A549 (cell line): Measurements from ENCODE around the gene ZNF302. TPM values are rescaled to one million over a fixed set of nuclear protein-coding genes. Genes with fewer than 3 reads are reported as not detected.

Experiments used
- ATAC-seq, 2 experiments: fragments of 200-7000 bp in 1 of 2; fragments of >200 bp in 1 of 2; cut with Nextera tagmentation in 1 of 2; cut with Tn5 transposase in 1 of 2; 3 replicates each; pipeline versions ENCODE4 v1.8.0 to v1.9.1; 2018 to 2020; ENCODE audit warnings: mild to moderate bottlenecking in 1 of 2, moderate library complexity in 1 of 2
- CTCF ChIA-PET: fragments of 300-600 bp; sonication (Branson Sonifier 250); formaldehyde crosslinking; extraction: SDS; loops from one replicate; lab custom pipeline; 2021; ENCODE audit warnings: antibody characterized with exemption, inconsistent platforms; lab: Yijun Ruan, JAX
- POLR2A ChIA-PET: fragments of 350-600 bp; formaldehyde crosslinking; extraction: SDS; loops from one replicate; lab custom pipeline; 2021; ENCODE audit warnings: antibody characterized with exemption, inconsistent platforms; lab: Yijun Ruan, JAX
- DNase-seq, 2 experiments: peaks; one replicate each; pipeline versions ENCODE4 v3.0.0 to v3.0.0-alpha.2; 2011 to 2016; ENCODE audit warnings: low read depth in 1 of 2, low spot score in 1 of 2
- FAIRE-seq: peaks from 2 replicates; lab custom pipeline; 2011; peaks lifted over from hg19 to GRCh38; lab: Jason Lieb, UNC
- H3K27ac ChIP-seq, 2 experiments: fragments of >200 bp; sonication (Bioruptor Twin); formaldehyde crosslinking; 3 replicates each; pipeline ENCODE4 v1.5.1; 2016 to 2017
- H3K4me1 ChIP-seq: fragments of >200 bp; sonication (Bioruptor Twin); formaldehyde crosslinking; 3 replicates; pipeline ENCODE4 v1.6.1; 2016
- H3K4me2 ChIP-seq: fragments of >200 bp; sonication (Bioruptor Twin); formaldehyde crosslinking; 3 replicates; pipeline ENCODE4 v1.6.1; 2016
- H3K4me3 ChIP-seq: fragments of >200 bp; sonication (Bioruptor Twin); formaldehyde crosslinking; 3 replicates; pipeline ENCODE4 v1.5.1; 2016
- H3K9me3 ChIP-seq: fragments of >200 bp; sonication (Bioruptor Twin); formaldehyde crosslinking; 3 replicates; pipeline ENCODE4 v1.6.1; 2016
- BHLHE40 ChIP-seq: IDR thresholded peaks from 2 replicates; pipeline ENCODE4 v1.6.1; 2012; ENCODE audit warnings: low read depth, low read length, inconsistent platforms
- CBX8 ChIP-seq: fragments of 200-600 bp; sonication (generic); IDR thresholded peaks from 2 replicates; pipeline ENCODE4 v1.6.1; 2016
- CEBPB ChIP-seq, 2 experiments: fragments of >200 bp in 1 of 2; sonication (Bioruptor Twin) in 1 of 2; formaldehyde crosslinking in 1 of 2; IDR thresholded peaks; 2 replicates each; pipeline ENCODE4 v1.6.1; 2012 to 2016
- CTCF ChIP-seq: fragments of >200 bp; sonication (Bioruptor Twin); formaldehyde crosslinking; IDR thresholded peaks from 3 replicates; pipeline ENCODE4 v1.5.1; 2016
- HOXA7 ChIP-seq: fragments of 250-450 bp; sonication (Bioruptor Pico); IDR thresholded peaks from 2 replicates; pipeline ENCODE4 v1.5.0; 2020; ENCODE audit warnings: mild to moderate bottlenecking, moderate library complexity
- HOXB13 ChIP-seq: fragments of 250-450 bp; sonication (Bioruptor Pico); IDR thresholded peaks from 2 replicates; pipeline ENCODE4 v1.5.0; 2020; ENCODE audit warnings: low read depth, mild to moderate bottlenecking, moderate library complexity
- NFE2L2 ChIP-seq: fragments of 150-350 bp; conservative IDR thresholded peaks from 2 replicates; pipeline ENCODE4 v1.6.1; 2014; ENCODE audit warnings: low read length
- RCOR1 ChIP-seq: fragments of 150-350 bp; IDR thresholded peaks from 2 replicates; pipeline ENCODE4 v1.6.1; 2014; ENCODE audit warnings: antibody characterized with exemption, low read length, low read depth
- REST ChIP-seq: fragments of 200-600 bp; sonication (generic); IDR thresholded peaks from 2 replicates; pipeline ENCODE4 v1.6.1; 2016; ENCODE audit warnings: antibody characterized with exemption, mild to moderate bottlenecking, moderate library complexity
- SREBF2 ChIP-seq: fragments of 450-650 bp; IDR thresholded peaks from 2 replicates; pipeline ENCODE4 v1.6.1; 2014; ENCODE audit warnings: mild to moderate bottlenecking, moderate library complexity
- WGBS: methylation state at CpG from one replicate; pipeline ENCODE4 v1.1.6; 2017; ENCODE audit errors: missing lambda C conversion rate; 5-methylcytosine and 5-hydroxymethylcytosine counted together
- polyA plus RNA-seq, 4 experiments: library from polyadenylated mRNA; depleted of rRNA in 3 of 4; stranded (reverse); fragments of >200 nt; fragmentation: RNase III in 1 of 4; extraction: RNeasy Plus Mini Kit Qiagen cat#74134 plus additional on column Dnase treatment in 1 of 4; gene quantifications; 2 replicates in 3 of 4; 3 replicates in 1 of 4; pipeline ENCODE4 v1.2.3, GENCODE V29; 2011 to 2017

Gene ZNF302
- polyA plus RNA-seq, 2 of the 4 experiments (the other 2 are of a cell fraction), result 26.2 to 56.3 TPM

GRCh38 chr19:34678085-34678412 lies 571 bp downstream of the ZNF302 start:
- FAIRE-seq (no peak), DNase-seq (no peak), ATAC-seq (no peak)
- WGBS, result 51% methylated on average over 20 of the region's 20 CpGs
- H3K4me3 ChIP-seq, result peak overlapping the region; percentile 67
- peak overlapping the region; percentile 60 for H3K4me2 ChIP-seq
- H3K27ac ChIP-seq, result peak overlapping the region; percentile 82 to 90
- no peaks in the 10 kb centered on the region for H3K4me1 ChIP-seq
- ChIA-PET CTCF (interaction anchor here (0.9 to 1.4 kb wide), 4 partner anchors 38 to 55 kb away, joined by 3 read pairs; no protein-coding TSS in a partner anchor), POLR2A (interaction anchor here (0.6 to 1.6 kb wide), 13 partner anchors 8 to 1377 kb away, joined by 3 to 20 read pairs (median 5); partner anchors contain the start of genes GRAMD1A, WTIP, ZNF181 and ZNF30)
- TF ChIP-seq HOXA7 (CRISPR knock-in tag), result peak; percentile 30; the same call in 1 of the 2 replicates
- peak in 1 of 2 experiments; percentile 82; a peak in 1 of 4 replicates for TF ChIP-seq CEBPB (IDR thresholded peaks at IDR 0.05)
- TF ChIP-seq REST, result no peak
- H3K9me3 ChIP-seq, result peaks cover 90% of the 10 kb centered on the region

- ATAC-seq (no peak), FAIRE-seq (no peak), DNase-seq (no peak)
- peak overlapping the region; percentile 67 for H3K4me3 ChIP-seq
- H3K4me2 ChIP-seq, result peak overlapping the region; percentile 60
- H3K9me3 ChIP-seq, result peaks cover 91% of the 10 kb centered on the region
- H3K27ac ChIP-seq, result no peak overlapping the region
- 0 out of 2 replicates have a peak, but pooled peaks have one; percentile 24 for TF ChIP-seq HOXB13
- no peak for TF ChIP-seq CBX8
- ChIA-PET CTCF (interaction anchor here (0.6 to 1.4 kb wide), 3 partner anchors 39 to 190 kb away, joined by 3 read pairs; no protein-coding TSS in a partner anchor), POLR2A (interaction anchor here (0.6 to 1.6 kb wide), 6 partner anchors 8 to 1377 kb away, joined by 3 to 20 read pairs (median 6); partner anchors contain the start of genes GRAMD1A and ZNF181)
- H3K4me1 ChIP-seq, result no peaks in the 10 kb centered on the region
- 84% methylated on average over 10 of the region's 10 CpGs for WGBS
These were observed 943 bp downstream of the ZNF302 start for GRCh38 chr19:34678421-34678820.

- CTCF ChIA-PET, result interaction anchor here (0.9 to 2.2 kb wide), 2 partner anchors 31 to 42 kb away, joined by 3 to 12 read pairs; no protein-coding TSS in a partner anchor
- no peak overlapping the region for H3K4me3 ChIP-seq
- no peak overlapping the region for H3K27ac ChIP-seq
- no peak for ATAC-seq
- TF ChIP-seq REST, result no peak
- no peak for TF ChIP-seq BHLHE40
- TF ChIP-seq RCOR1, result no peak
- TF ChIP-seq SREBF2, result no peak
- TF ChIP-seq CTCF, result no peak
- no peak for TF ChIP-seq NFE2L2
- TF ChIP-seq, all 56 proteins: peak for 0
- H3K4me2 ChIP-seq, result no peak overlapping the region
- no peaks in the 10 kb centered on the region for H3K4me1 ChIP-seq
- FAIRE-seq (peak; percentile 46), DNase-seq (no peak)
- 92% methylated on average over 9 of the region's 9 CpGs for WGBS
- POLR2A ChIA-PET, result no interaction called here
- peaks cover 91% of the 10 kb centered on the region for H3K9me3 ChIP-seq
These were observed 4.0 kb downstream of the ZNF302 start for GRCh38 chr19:34681478-34681877.
